GM19238 (cell line): ENCODE results near the gene PDIA5.

ENCODE experiments used
- DNase-seq: peaks from one replicate; pipeline ENCODE4 v3.0.0; 2011; ENCODE audit warnings: low spot score; ENCODE audit not compliant: insufficient read length

Gene PDIA5

GRCh38 chr3:123113889-123114450 is 47.1 kb downstream of the PDIA5 start:
- DNase-seq = no peak

- DNase-seq = no peak
These were observed 49.3 kb downstream of the PDIA5 start for GRCh38 chr3:123116116-123116515.

GRCh38 chr3:123119388-123119787 is 52.6 kb downstream of the PDIA5 start:
- DNase-seq = no peak

GRCh38 chr3:123119802-123120201 is 53.0 kb downstream of the PDIA5 start:
- DNase-seq = no peak

- DNase-seq = no peak
These were observed 53.7 kb downstream of the PDIA5 start for GRCh38 chr3:123120573-123120972.

- DNase-seq = no peak
These were observed 55.2 kb downstream of the PDIA5 start for GRCh38 chr3:123122057-123122456.

- no peak for DNase-seq
These were observed 55.9 kb downstream of the PDIA5 start for GRCh38 chr3:123122525-123123315.

- DNase-seq = no peak
These were observed 57.1 kb downstream of the PDIA5 start for GRCh38 chr3:123123716-123124616.

- no peak for DNase-seq
These were observed 58.1 kb downstream of the PDIA5 start for GRCh38 chr3:123124971-123125370.

- DNase-seq = no peak
These were observed 59.2 kb downstream of the PDIA5 start for GRCh38 chr3:123126031-123126430.

GRCh38 chr3:123126653-123127052 is 59.8 kb downstream of the PDIA5 start:
- DNase-seq = no peak

GRCh38 chr3:123129092-123129491 is 62.3 kb downstream of the PDIA5 start:
- DNase-seq = no peak

GRCh38 chr3:123129532-123129931 is 62.7 kb downstream of the PDIA5 start:
- no peak for DNase-seq

- no peak for DNase-seq
These were observed 63.4 kb downstream of the PDIA5 start for GRCh38 chr3:123130079-123130750.

GRCh38 chr3:123134671-123135070 is 67.8 kb downstream of the PDIA5 start:
- no peak for DNase-seq

GRCh38 chr3:123137001-123137400 is 70.2 kb downstream of the PDIA5 start:
- DNase-seq = no peak

GRCh38 chr3:123138839-123139444 is 72.1 kb downstream of the PDIA5 start:
- DNase-seq = no peak

- no peak for DNase-seq
These were observed 72.7 kb downstream of the PDIA5 start for GRCh38 chr3:123139522-123139921.

- no peak for DNase-seq
These were observed 73.7 kb downstream of the PDIA5 start for GRCh38 chr3:123140550-123140949.

- DNase-seq = no peak
These were observed 74.5 kb downstream of the PDIA5 start for GRCh38 chr3:123141276-123141675.
